ENCODE results near the gene TRPC6.

The TRPC6 gene

DNA sequence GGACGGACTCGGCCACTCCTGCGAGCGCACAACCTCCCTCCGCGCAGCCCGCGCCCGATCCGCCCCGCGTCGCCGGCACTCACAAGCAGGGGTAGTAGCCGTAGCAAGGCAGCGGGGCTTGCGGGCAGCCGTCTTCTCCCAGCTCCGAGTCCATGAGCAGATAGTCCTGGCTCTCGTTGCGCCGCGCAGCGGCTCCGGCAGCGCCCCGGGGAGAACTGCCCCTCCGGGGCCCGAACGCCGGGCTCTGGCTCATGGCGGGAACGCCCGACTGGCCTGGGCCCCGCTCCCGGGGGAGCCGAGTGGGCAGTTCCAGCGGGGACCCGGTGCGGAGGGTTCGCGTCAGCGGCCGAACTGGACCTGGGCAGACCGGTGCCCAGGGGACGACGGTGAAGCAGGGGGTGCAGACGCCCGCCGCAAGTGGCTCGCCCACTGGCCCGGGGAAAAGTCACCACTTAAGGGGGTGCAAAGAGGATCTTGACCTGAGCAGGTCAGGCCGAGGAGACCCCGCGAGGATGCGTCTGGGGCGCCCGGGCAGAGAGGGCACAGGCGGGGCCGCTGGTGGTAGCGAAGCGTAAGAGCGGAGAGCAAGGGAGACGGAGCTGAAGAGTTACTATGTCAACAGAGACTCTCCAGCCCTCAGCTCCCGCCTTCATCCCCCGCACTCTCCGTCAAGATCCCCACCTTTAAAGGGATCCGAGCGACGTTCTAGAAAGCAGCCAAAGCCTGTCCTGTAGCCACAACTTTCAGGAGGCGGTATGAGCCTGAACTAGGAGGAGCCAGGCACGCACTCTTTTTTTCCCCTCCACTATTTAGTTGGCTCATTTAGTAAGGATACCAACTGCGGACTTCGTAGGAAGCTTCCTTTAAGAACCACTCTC lies at the start of gene TRPC6:
Gene TRPC6 (minus strand): TSS at position 757 of the 878 bp plus-strand sequence. CDS start 504 bp downstream, at position 253.
- DNase-seq (ENCODE audit: low spot score): no peak
- in situ Hi-C loops (cut with MboI; ENCODE audit: low pct_unique_long_range_greater_than_20kb, low sequenced_read_pairs, unreplicated experiment): no loop called here
- TF ChIP-seq, protein P1, sequence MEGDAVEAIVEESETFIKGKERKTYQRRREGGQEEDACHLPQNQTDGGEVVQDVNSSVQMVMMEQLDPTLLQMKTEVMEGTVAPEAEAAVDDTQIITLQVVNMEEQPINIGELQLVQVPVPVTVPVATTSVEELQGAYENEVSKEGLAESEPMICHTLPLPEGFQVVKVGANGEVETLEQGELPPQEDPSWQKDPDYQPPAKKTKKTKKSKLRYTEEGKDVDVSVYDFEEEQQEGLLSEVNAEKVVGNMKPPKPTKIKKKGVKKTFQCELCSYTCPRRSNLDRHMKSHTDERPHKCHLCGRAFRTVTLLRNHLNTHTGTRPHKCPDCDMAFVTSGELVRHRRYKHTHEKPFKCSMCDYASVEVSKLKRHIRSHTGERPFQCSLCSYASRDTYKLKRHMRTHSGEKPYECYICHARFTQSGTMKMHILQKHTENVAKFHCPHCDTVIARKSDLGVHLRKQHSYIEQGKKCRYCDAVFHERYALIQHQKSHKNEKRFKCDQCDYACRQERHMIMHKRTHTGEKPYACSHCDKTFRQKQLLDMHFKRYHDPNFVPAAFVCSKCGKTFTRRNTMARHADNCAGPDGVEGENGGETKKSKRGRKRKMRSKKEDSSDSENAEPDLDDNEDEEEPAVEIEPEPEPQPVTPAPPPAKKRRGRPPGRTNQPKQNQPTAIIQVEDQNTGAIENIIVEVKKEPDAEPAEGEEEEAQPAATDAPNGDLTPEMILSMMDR (IDR thresholded peaks at IDR 0.05; ENCODE audit: extremely low read depth, insufficient read depth, missing control alignments): no peak

DNA sequence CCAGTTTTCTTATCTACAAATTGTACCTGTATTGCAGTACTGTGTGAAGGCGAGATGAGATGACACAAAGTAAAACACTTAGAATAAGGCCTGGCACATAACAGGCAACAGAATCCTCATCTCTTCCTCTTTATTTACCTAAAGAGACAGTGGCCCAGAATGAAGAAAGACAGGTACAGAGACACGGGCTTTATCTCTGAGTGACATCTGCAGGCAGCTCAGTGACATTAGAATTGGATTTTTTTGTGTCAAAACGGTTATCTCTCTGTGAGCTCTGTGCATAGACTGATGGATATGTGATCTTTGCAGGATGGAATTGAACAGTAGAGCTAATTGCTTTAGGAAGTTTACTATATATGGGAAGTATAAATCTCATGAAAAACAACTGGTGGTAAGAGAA lies 36.2 kb upstream of the TRPC6 start:
- no peak for DNase-seq (ENCODE audit: low spot score)
- in situ Hi-C loops (cut with MboI; ENCODE audit: low pct_unique_long_range_greater_than_20kb, low sequenced_read_pairs, unreplicated experiment): no loop called here
- TF ChIP-seq, protein P1 (IDR thresholded peaks at IDR 0.05; ENCODE audit: extremely low read depth, insufficient read depth, missing control alignments): no peak

DNA sequence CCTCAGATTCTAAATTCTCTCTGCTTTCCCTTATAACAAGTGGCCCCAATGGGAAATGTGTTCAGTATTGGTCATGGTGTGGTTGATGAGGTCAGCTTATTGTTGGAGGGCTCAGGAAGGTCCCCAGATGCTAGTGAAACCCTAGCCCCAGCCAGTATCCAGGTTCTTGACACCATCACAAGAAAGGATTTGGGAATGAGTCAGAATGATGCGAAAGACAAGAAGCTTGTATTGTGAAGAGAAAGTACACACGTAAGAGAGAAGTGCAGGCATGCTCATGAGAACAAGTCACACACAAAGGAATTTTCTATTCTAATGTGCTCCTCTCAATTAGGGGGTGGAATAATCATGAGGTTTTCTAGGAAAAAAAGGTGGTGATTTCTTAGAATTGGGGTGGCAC lies 34.9 kb upstream of the TRPC6 start:
- no peak for DNase-seq (ENCODE audit: low spot score)
- in situ Hi-C loops (cut with MboI; ENCODE audit: low pct_unique_long_range_greater_than_20kb, low sequenced_read_pairs, unreplicated experiment): no loop called here
- TF ChIP-seq, protein P1 (IDR thresholded peaks at IDR 0.05; ENCODE audit: extremely low read depth, insufficient read depth, missing control alignments): no peak

DNA sequence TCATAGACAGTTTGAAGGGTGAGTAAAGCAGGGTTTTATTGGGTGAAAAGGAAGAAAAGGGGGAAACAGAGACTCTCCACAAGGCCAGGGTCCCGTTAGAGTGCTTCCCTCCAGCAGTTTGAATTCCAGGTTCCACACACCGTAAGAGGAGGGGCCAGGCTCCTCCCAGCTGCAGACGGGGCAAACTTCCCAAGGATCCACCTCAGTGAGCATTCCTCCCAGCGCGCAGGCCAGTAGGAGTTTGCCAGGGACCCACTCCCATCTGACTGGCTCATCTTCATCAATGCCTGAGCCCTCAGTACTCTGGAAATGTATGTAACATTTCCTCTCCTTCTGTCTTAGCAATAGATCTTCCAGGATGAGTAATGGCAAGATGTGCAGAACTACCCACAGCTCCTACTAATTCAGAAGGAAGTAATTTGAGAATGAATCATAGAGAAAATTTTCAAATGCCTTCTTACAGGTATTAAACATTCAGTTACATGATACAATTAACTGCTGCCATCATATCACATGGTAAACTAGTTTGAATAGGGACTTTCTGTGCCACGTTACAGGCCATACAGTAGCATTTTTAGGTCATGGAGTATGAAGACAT lies 34.0 kb upstream of the TRPC6 start:
- TF ChIP-seq, protein P1 (IDR thresholded peaks at IDR 0.05; ENCODE audit: extremely low read depth, insufficient read depth, missing control alignments): no peak
- no peak for DNase-seq (ENCODE audit: low spot score)
- in situ Hi-C loops (cut with MboI; ENCODE audit: low pct_unique_long_range_greater_than_20kb, low sequenced_read_pairs, unreplicated experiment): no loop called here

DNA sequence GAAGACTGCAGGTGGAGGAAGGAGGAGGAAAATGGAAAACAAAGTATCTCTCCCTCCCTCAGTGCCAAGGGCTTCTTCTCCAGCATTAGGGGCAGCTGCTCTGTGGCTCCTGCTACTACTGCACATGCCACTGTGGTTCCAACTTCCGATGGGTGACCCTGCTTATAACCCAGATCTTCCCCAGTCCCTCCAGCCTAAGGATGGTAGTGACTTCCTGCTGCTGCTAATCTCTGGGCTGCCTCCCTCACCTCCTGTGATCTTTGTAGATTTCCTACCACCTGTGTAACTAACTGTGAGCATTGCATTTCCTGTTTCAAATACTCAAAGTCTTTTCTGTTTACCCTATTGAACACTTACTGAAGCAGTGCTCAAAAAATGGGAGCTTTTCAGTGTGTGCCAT lies 28.7 kb upstream of the TRPC6 start:
- TF ChIP-seq, protein P1 (IDR thresholded peaks at IDR 0.05; ENCODE audit: extremely low read depth, insufficient read depth, missing control alignments): no peak
- in situ Hi-C loops (cut with MboI; ENCODE audit: low pct_unique_long_range_greater_than_20kb, low sequenced_read_pairs, unreplicated experiment): no loop called here
- DNase-seq (ENCODE audit: low spot score): no peak

DNA sequence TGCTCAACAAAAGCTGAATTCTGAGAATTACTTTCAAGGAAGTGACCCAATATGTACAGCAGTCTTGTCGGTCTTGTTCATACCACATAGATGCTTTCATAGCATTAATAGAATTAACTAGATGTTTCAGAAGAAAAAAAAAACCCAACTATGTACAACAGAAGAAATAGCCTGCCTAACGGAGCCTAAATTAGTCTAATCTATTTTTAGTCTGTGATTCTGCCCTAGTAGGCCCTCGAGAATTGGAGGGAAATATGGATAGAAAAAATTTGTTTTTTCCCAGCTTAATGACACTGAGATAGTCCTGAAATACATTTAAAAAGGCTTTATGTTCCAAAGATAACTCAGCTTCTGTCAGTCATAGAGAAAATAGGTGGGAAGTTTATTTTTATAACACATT lies 17.1 kb upstream of the TRPC6 start:
- DNase-seq (ENCODE audit: low spot score): no peak
- in situ Hi-C loops (cut with MboI; ENCODE audit: low pct_unique_long_range_greater_than_20kb, low sequenced_read_pairs, unreplicated experiment): no loop called here
- TF ChIP-seq, protein P1 (IDR thresholded peaks at IDR 0.05; ENCODE audit: extremely low read depth, insufficient read depth, missing control alignments): no peak
